CD8-positive, alpha-beta memory T cell (primary cell): ENCODE measurements around the gene ALDH5A1. TPM values are rescaled to one million over a fixed set of nuclear protein-coding genes. Genes with fewer than 3 reads are reported as not detected.

ENCODE experiments used
- CTCF ChIA-PET: fragments of 350-600 bp; sonication (Branson Sonifier 250); formaldehyde crosslinking; loops from one replicate; lab custom pipeline; 2021; ENCODE audit warnings: antibody characterized with exemption; lab: Charles Lee
- POLR2A ChIA-PET: fragments of 350-600 bp; sonication (Branson Sonifier 250); formaldehyde crosslinking; loops from one replicate; lab custom pipeline; 2021; ENCODE audit warnings: antibody characterized with exemption; lab: Charles Lee
- DNase-seq, 5 donors: peaks; one replicate each; pipeline versions ENCODE4 v3.0.0 to v3.0.0-alpha.2; 2020 to 2022; ENCODE audit warnings: mixed read lengths in 1 of 5
- H3K27ac ChIP-seq: one replicate; pipeline ENCODE4 v1.7.0; 2013; ENCODE audit warnings: low read depth, mild to moderate bottlenecking, low read length, moderate library complexity
- H3K27me3 ChIP-seq: 2 replicates; pipeline ENCODE4 v1.7.0; 2013; ENCODE audit warnings: low read length, mild to moderate bottlenecking; ENCODE audit not compliant: insufficient read depth, poor library complexity, severe bottlenecking
- H3K36me3 ChIP-seq: 2 replicates; pipeline ENCODE4 v1.7.0; 2013; ENCODE audit warnings: mild to moderate bottlenecking, low read length, moderate library complexity; ENCODE audit not compliant: insufficient read depth
- H3K4me1 ChIP-seq: 2 replicates; pipeline ENCODE4 v1.7.0; 2013; ENCODE audit warnings: mild to moderate bottlenecking, low read length, moderate library complexity; ENCODE audit not compliant: insufficient read depth
- H3K4me3 ChIP-seq: 2 replicates; pipeline ENCODE4 v1.7.0; 2013; ENCODE audit warnings: mild to moderate bottlenecking, low read length
- H3K9me3 ChIP-seq: 2 replicates; pipeline ENCODE4 v1.7.0; 2013; ENCODE audit warnings: mild to moderate bottlenecking, low read length
- H3K27ac Mint-ChIP-seq, 8 donors: one replicate each; pipeline ENCODE4 v1.8.0; 2020 to 2021; ENCODE audit warnings: mixed read lengths in 8 of 8, mild to moderate bottlenecking in 6 of 8, inconsistent platforms in 3 of 8, moderate library complexity in 3 of 8
- H3K27me3 Mint-ChIP-seq, 2 donors: one replicate each; pipeline ENCODE4 v1.8.0; 2020 to 2021; ENCODE audit warnings: mixed read lengths in 2 of 2, mild to moderate bottlenecking in 1 of 2, moderate library complexity in 1 of 2
- H3K36me3 Mint-ChIP-seq, 3 donors: one replicate each; pipeline ENCODE4 v1.8.0; 2020 to 2021; ENCODE audit warnings: mixed read lengths in 3 of 3, inconsistent platforms in 1 of 3, mild to moderate bottlenecking in 1 of 3
- H3K4me1 Mint-ChIP-seq, 3 donors: one replicate each; pipeline ENCODE4 v1.8.0; 2020 to 2021; ENCODE audit warnings: mixed read lengths in 3 of 3, inconsistent platforms in 1 of 3, mild to moderate bottlenecking in 1 of 3
- H3K4me3 Mint-ChIP-seq, 7 donors: one replicate each; pipeline ENCODE4 v1.8.0; 2020 to 2021; ENCODE audit warnings: mixed read lengths in 7 of 7, mild to moderate bottlenecking in 6 of 7, moderate library complexity in 4 of 7, inconsistent platforms in 2 of 7
- H3K9me3 Mint-ChIP-seq, 5 donors: one replicate each; pipeline ENCODE4 v1.8.0; 2020 to 2022; ENCODE audit warnings: mixed read lengths in 5 of 5, mild to moderate bottlenecking in 3 of 5, moderate library complexity in 2 of 5, inconsistent platforms in 1 of 5
- polyA plus RNA-seq: library from polyadenylated mRNA; unstranded; fragments of 300-500 nt; fragmentation: Illumina TruSeq; gene quantifications from one replicate; pipeline ENCODE4 v1.2.3, GENCODE V29; 2021
- total RNA-seq, 2 experiments: library from RNA; stranded (reverse); gene quantifications; one replicate each; pipeline ENCODE4 v1.2.3, GENCODE V29; 2021

Gene ALDH5A1
- total and polyA plus RNA-seq, 3 experiments from 2014 or later, result 11.8 to 15.4 (median 13.2) TPM

- DNase-seq, result no peak
- H3K36me3 Mint-ChIP-seq, result no peaks in the 10 kb centered on the region
- ChIA-PET CTCF (interaction anchor here (1.1 kb wide), 1 partner anchor 16 kb away, joined by 3 read pairs; no protein-coding TSS in a partner anchor), POLR2A (no interaction called here)
- no peak overlapping the region for H3K27ac Mint-ChIP-seq
- H3K9me3 Mint-ChIP-seq, result no peaks in the 10 kb centered on the region
- H3K36me3 ChIP-seq, result no peaks in the 10 kb centered on the region
- peaks cover 1 to 24% of the 10 kb centered on the region in 2 donors for H3K27me3 Mint-ChIP-seq
- H3K27ac ChIP-seq, result no peak overlapping the region
- no peaks in the 10 kb centered on the region for H3K4me1 Mint-ChIP-seq
- H3K4me3 Mint-ChIP-seq, result no peak overlapping the region
- H3K9me3 ChIP-seq, result no peaks in the 10 kb centered on the region
- no peaks in the 10 kb centered on the region for H3K27me3 ChIP-seq
- no peak overlapping the region for H3K4me3 ChIP-seq
- H3K4me1 ChIP-seq, result no peaks in the 10 kb centered on the region
Observed at GRCh38 chr6:24565196-24565595, 70.4 kb downstream of the ALDH5A1 start.

- Mint-ChIP-seq H3K9me3 (no peaks in the 10 kb centered on the region), H3K4me1 (no peaks in the 10 kb centered on the region), H3K4me3 (no peak overlapping the region), H3K36me3 (no peaks in the 10 kb centered on the region), H3K27me3 (peaks cover 0 to 21% of the 10 kb centered on the region in 2 donors), H3K27ac (no peak overlapping the region)
- no peaks in the 10 kb centered on the region for H3K36me3 ChIP-seq
- DNase-seq, result no peak
- CTCF ChIA-PET, result no interaction called here
- H3K27me3 ChIP-seq, result no peaks in the 10 kb centered on the region
- no peaks in the 10 kb centered on the region for H3K4me1 ChIP-seq
- POLR2A ChIA-PET, result no interaction called here
- H3K9me3 ChIP-seq, result no peaks in the 10 kb centered on the region
- H3K27ac ChIP-seq, result no peak overlapping the region
- no peak overlapping the region for H3K4me3 ChIP-seq
Observed at GRCh38 chr6:24566020-24566767, 71.4 kb downstream of the ALDH5A1 start.

- POLR2A ChIA-PET, result no interaction called here
- Mint-ChIP-seq H3K27ac (no peak overlapping the region), H3K4me1 (no peaks in the 10 kb centered on the region), H3K9me3 (no peaks in the 10 kb centered on the region), H3K4me3 (no peak overlapping the region), H3K36me3 (no peaks in the 10 kb centered on the region), H3K27me3 (peaks cover 3 to 19% of the 10 kb centered on the region in 2 donors)
- Histone ChIP-seq H3K4me1 (no peaks in the 10 kb centered on the region), H3K9me3 (no peaks in the 10 kb centered on the region), H3K27me3 (no peaks in the 10 kb centered on the region), H3K36me3 (no peaks in the 10 kb centered on the region), H3K4me3 (no peak overlapping the region), H3K27ac (no peak overlapping the region)
- CTCF ChIA-PET, result interaction anchor here (1.0 kb wide), 1 partner anchor 13 kb away, joined by 3 read pairs; no protein-coding TSS in a partner anchor
- no peak for DNase-seq
Observed at GRCh38 chr6:24568683-24569082, 73.9 kb downstream of the ALDH5A1 start.

GRCh38 chr6:24569811-24570210 is 75.0 kb downstream of the ALDH5A1 start:
- no peaks in the 10 kb centered on the region for H3K9me3 Mint-ChIP-seq
- POLR2A ChIA-PET, result no interaction called here
- Histone ChIP-seq H3K27me3 (no peaks in the 10 kb centered on the region), H3K27ac (no peak overlapping the region), H3K4me3 (no peak overlapping the region), H3K9me3 (no peaks in the 10 kb centered on the region), H3K4me1 (no peaks in the 10 kb centered on the region), H3K36me3 (no peaks in the 10 kb centered on the region)
- H3K4me1 Mint-ChIP-seq, result no peaks in the 10 kb centered on the region
- H3K27me3 Mint-ChIP-seq, result peaks cover 3 to 20% of the 10 kb centered on the region in 2 donors
- CTCF ChIA-PET, result no interaction called here
- H3K4me3 Mint-ChIP-seq, result no peak overlapping the region
- H3K27ac Mint-ChIP-seq, result peak overlapping the region in 1 of 8 donors; percentile 2
- H3K36me3 Mint-ChIP-seq, result no peaks in the 10 kb centered on the region
- no peak for DNase-seq

- Histone ChIP-seq H3K9me3 (no peaks in the 10 kb centered on the region), H3K4me3 (no peak overlapping the region), H3K4me1 (no peaks in the 10 kb centered on the region), H3K27me3 (no peaks in the 10 kb centered on the region), H3K36me3 (no peaks in the 10 kb centered on the region), H3K27ac (no peak overlapping the region)
- no peak overlapping the region for H3K27ac Mint-ChIP-seq
- DNase-seq, result no peak
- ChIA-PET CTCF (no interaction called here), POLR2A (no interaction called here)
- H3K4me1 Mint-ChIP-seq, result no peaks in the 10 kb centered on the region
- H3K27me3 Mint-ChIP-seq, result peaks cover 3 to 21% of the 10 kb centered on the region in 2 donors
- no peaks in the 10 kb centered on the region for H3K36me3 Mint-ChIP-seq
- H3K9me3 Mint-ChIP-seq, result no peaks in the 10 kb centered on the region
- H3K4me3 Mint-ChIP-seq, result no peak overlapping the region
Observed at GRCh38 chr6:24571361-24571760, 76.6 kb downstream of the ALDH5A1 start.

GRCh38 chr6:24574809-24575208 is 80.0 kb downstream of the ALDH5A1 start:
- H3K4me1 Mint-ChIP-seq, result no peaks in the 10 kb centered on the region
- POLR2A ChIA-PET, result no interaction called here
- H3K27ac ChIP-seq, result no peak overlapping the region
- no peak overlapping the region for H3K4me3 Mint-ChIP-seq
- peaks cover 3 to 13% of the 10 kb centered on the region in 2 donors for H3K27me3 Mint-ChIP-seq
- no peaks in the 10 kb centered on the region for H3K36me3 ChIP-seq
- H3K27me3 ChIP-seq, result no peaks in the 10 kb centered on the region
- H3K36me3 Mint-ChIP-seq, result no peaks in the 10 kb centered on the region
- H3K4me1 ChIP-seq, result no peaks in the 10 kb centered on the region
- H3K9me3 Mint-ChIP-seq, result no peaks in the 10 kb centered on the region
- H3K27ac Mint-ChIP-seq, result no peak overlapping the region
- H3K4me3 ChIP-seq, result no peak overlapping the region
- H3K9me3 ChIP-seq, result no peaks in the 10 kb centered on the region
- CTCF ChIA-PET, result no interaction called here
- DNase-seq, result no peak

- Mint-ChIP-seq H3K27me3 (peaks cover 2 to 11% of the 10 kb centered on the region in 2 donors), H3K4me1 (no peaks in the 10 kb centered on the region), H3K4me3 (no peak overlapping the region), H3K36me3 (no peaks in the 10 kb centered on the region), H3K9me3 (no peaks in the 10 kb centered on the region), H3K27ac (no peak overlapping the region)
- H3K9me3 ChIP-seq, result no peaks in the 10 kb centered on the region
- H3K4me1 ChIP-seq, result peaks cover 5% of the 10 kb centered on the region
- H3K36me3 ChIP-seq, result no peaks in the 10 kb centered on the region
- CTCF ChIA-PET, result interaction anchor here (1.0 kb wide), 1 partner anchor 199 kb away, joined by 3 read pairs; no protein-coding TSS in a partner anchor
- no peak overlapping the region for H3K27ac ChIP-seq
- DNase-seq, result no peak
- no peaks in the 10 kb centered on the region for H3K27me3 ChIP-seq
- no peak overlapping the region for H3K4me3 ChIP-seq
- POLR2A ChIA-PET, result no interaction called here
Observed at GRCh38 chr6:24576447-24576846, 81.7 kb downstream of the ALDH5A1 start.

GRCh38 chr6:24581084-24581669 is 86.4 kb downstream of the ALDH5A1 start:
- Histone ChIP-seq H3K27ac (no peak overlapping the region), H3K36me3 (no peaks in the 10 kb centered on the region), H3K4me1 (peaks cover 5% of the 10 kb centered on the region), H3K4me3 (no peak overlapping the region), H3K9me3 (no peaks in the 10 kb centered on the region), H3K27me3 (no peaks in the 10 kb centered on the region)
- Mint-ChIP-seq H3K27ac (no peak overlapping the region), H3K36me3 (no peaks in the 10 kb centered on the region), H3K9me3 (no peaks in the 10 kb centered on the region), H3K4me3 (no peak overlapping the region), H3K27me3 (peaks cover 0 to 8% of the 10 kb centered on the region in 2 donors), H3K4me1 (peaks cover 4 to 6% (median 4%) of the 10 kb centered on the region in 3 donors)
- ChIA-PET CTCF (interaction anchor here (0.5 to 3.1 kb wide), 32 partner anchors 9 to 440 kb away, joined by 3 to 17 read pairs (median 3); partner anchors contain the start of genes ACOT13, ALDH5A1, GMNN and KIAA0319), POLR2A (interaction anchor here (0.6 to 0.7 kb wide), 2 partner anchors 85 to 920 kb away, joined by 3 read pairs; partner anchors contain the start of genes ACOT13 and TDP2)
- peak; percentile 55 to 83 (median 67) for DNase-seq
